Measurements from ENCODE around the gene TVP23B. TPM values are rescaled to one million over a fixed set of nuclear protein-coding genes. Genes with fewer than 3 reads are reported as not detected.
"Not testable (repeated sequence)": the region's sequence is repeated elsewhere in the genome, so short reads cannot be mapped to it uniquely, and the experiment has no call there.

Gene TVP23B
- total RNA-seq, 2 donors from 2014 or later: 41.0 to 68.1 TPM

DNA sequence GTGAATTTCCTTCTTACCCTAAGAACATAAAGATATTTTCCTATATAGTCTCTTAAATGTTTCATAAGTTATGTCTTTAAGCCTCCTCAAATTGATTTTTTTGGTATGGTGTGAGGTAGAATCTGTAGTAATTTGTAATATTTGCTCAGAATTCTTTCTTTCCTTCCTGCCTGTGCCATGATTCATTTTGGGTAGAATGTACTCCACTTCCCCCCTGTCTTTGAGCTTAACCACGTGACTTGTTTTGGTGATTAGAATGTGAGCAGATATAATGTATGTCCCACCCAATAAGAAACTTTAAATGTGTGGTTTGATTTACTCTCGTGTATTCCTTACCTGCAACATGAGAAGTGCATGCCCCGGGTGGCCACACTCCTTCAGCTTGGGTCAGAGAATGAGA lies 40.4 kb downstream of the TVP23B start:
- not testable (repeated sequence) for DNase-seq (ENCODE audit: low spot score); H3K4me3 Mint-ChIP-seq; H3K27ac Mint-ChIP-seq; H3K36me3 Mint-ChIP-seq; H3K9me3 Mint-ChIP-seq; ATAC-seq
- Mint-ChIP-seq H3K27me3 (peaks cover 18 to 19% of the 10 kb centered on the region in 2 donors), H3K4me1 (ENCODE audit: low read depth in 2 of 2) (peaks cover 4 to 13% of the 10 kb centered on the region in 2 donors)

DNA sequence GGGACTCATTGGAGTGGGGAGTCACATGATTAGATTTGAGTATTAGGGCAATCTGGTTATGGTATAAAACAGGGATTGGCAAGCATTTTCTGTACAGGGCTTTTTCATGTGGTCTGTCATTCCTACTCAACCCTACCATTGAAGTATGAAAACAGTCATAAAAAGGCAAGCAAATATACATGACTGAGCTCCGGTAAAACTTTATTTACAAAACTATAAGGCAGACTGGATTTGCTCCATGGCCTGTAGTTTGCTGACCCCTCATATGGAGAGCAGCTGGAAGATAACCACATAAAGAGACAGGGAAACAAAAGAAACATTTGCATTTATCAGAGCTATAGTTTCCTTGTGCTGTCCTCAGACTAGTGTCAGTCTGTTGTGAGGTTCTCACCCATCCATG lies 46.6 kb downstream of the TVP23B start:
- H3K27me3 Mint-ChIP-seq; H3K9me3 Mint-ChIP-seq; H3K4me3 Mint-ChIP-seq; H3K27ac Mint-ChIP-seq; H3K36me3 Mint-ChIP-seq; ATAC-seq; DNase-seq (ENCODE audit: low spot score); H3K4me1 Mint-ChIP-seq (ENCODE audit: low read depth in 2 of 2): not testable (repeated sequence)

DNA sequence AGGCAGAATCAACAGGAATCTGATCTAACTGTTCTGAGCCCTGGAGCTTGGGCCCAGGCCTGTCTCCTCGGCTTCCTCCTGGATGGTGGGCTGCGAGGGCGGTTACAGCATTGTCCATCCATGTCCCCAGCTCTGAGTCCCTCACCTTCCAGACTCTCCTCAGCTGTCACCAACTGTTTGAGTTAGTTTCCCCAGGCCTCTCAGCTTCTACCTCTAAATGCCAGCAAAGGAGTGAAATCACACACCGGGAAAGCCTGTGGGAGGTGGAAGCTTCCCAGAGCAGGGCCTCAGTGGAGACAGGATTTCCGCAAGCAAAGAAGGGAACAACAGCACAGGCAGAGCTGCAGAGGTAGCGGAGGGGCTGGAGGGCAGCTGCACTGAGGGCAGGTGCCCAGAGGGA lies 67.5 kb downstream of the TVP23B start:
- DNase-seq (ENCODE audit: low spot score): no peak
- Mint-ChIP-seq H3K36me3 (no peaks in the 10 kb centered on the region), H3K4me1 (ENCODE audit: low read depth in 2 of 2) (peaks cover 0 to 3% of the 10 kb centered on the region in 2 donors), H3K27me3 (peaks cover 0 to 4% of the 10 kb centered on the region in 2 donors), H3K4me3 (no peak overlapping the region), H3K27ac (peak overlapping the region in 1 of 2 donors; percentile 56), H3K9me3 (no peaks in the 10 kb centered on the region)
- no peak for ATAC-seq

DNA sequence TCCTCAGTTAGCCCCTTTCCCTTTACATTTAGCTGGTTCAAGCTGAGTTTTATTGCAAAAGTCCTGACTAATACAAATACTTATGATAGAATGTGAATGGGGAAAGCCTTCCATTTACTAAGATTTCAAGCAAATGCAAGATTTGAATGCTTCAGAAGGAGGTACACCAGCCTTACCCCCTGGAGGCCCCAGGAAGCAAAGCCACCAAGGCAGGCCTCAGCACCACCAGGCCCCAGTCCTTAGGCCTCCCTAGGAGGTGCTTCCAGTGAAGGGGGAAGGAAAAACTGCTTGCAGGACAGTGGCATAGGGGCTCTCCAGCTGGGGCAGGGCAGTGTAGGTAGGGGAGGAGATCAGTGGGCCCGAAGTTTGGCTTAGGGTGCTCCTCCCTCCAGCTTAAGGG lies 69.7 kb downstream of the TVP23B start:
- Mint-ChIP-seq H3K27ac (peak overlapping the region; percentile 28 to 64), H3K36me3 (no peaks in the 10 kb centered on the region), H3K4me3 (no peak overlapping the region), H3K9me3 (no peaks in the 10 kb centered on the region), H3K27me3 (no peaks in the 10 kb centered on the region), H3K4me1 (ENCODE audit: low read depth in 2 of 2) (peaks cover 7 to 9% of the 10 kb centered on the region in 2 donors)
- ATAC-seq (peak; percentile 42 to 53), DNase-seq (ENCODE audit: low spot score) (no peak)

DNA sequence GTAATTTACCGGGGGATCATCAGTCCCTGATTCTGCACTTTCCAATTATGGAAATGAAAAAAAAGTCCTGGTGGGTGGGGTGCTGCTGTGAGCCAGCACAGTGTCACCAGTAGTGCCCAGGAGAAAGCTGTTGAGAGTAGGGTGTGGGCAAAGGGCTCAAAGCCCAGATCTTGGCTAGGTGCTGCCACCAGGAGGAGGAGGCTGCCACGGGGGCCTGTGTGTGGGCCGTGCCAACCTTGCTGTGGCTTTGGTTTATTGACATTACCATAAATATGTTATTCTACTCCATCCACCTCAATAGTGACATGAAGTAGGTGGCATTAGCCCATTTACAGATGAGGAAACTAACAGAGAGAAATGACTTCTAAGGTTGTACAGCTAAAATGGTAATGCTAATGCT lies 70.2 kb downstream of the TVP23B start:
- peaks cover 12 to 15% of the 10 kb centered on the region in 2 donors for H3K4me1 Mint-ChIP-seq (ENCODE audit: low read depth in 2 of 2)
- ATAC-seq: no peak
- no peak overlapping the region for H3K4me3 Mint-ChIP-seq
- H3K9me3 Mint-ChIP-seq: no peaks in the 10 kb centered on the region
- no peaks in the 10 kb centered on the region for H3K36me3 Mint-ChIP-seq
- H3K27me3 Mint-ChIP-seq: no peaks in the 10 kb centered on the region
- H3K27ac Mint-ChIP-seq: peak overlapping the region in 1 of 2 donors; percentile 28
- DNase-seq (ENCODE audit: low spot score): no peak

DNA sequence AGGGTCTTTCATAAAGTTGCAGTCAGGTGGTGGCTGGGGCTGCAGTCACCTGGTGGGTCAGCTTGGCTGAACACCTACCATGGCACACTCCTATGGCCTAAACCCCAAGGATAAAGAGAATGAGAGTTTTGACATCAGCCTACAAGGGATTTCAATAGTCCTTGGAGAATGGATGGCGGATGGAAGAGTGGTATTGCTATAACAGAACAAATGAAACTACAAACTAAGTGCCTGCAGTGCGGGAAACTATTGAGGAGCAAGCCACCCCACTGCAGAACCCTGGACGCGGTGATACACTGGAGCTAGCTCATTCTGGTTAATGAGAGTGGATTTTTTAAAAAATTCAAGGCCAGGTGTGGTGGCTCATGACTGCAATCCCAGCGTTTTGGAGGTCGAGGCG lies 74.0 kb downstream of the TVP23B start:
- H3K36me3 Mint-ChIP-seq: peaks cover 4% of the 10 kb centered on the region
- peak overlapping the region; percentile 92 for H3K4me3 Mint-ChIP-seq
- H3K27me3 Mint-ChIP-seq: no peaks in the 10 kb centered on the region
- peak overlapping the region; percentile 75 to 93 for H3K27ac Mint-ChIP-seq
- DNase-seq (ENCODE audit: low spot score) (no peak), ATAC-seq (no peak)
- H3K9me3 Mint-ChIP-seq: no peaks in the 10 kb centered on the region
- peaks cover 23 to 32% of the 10 kb centered on the region in 2 donors for H3K4me1 Mint-ChIP-seq (ENCODE audit: low read depth in 2 of 2)

DNA sequence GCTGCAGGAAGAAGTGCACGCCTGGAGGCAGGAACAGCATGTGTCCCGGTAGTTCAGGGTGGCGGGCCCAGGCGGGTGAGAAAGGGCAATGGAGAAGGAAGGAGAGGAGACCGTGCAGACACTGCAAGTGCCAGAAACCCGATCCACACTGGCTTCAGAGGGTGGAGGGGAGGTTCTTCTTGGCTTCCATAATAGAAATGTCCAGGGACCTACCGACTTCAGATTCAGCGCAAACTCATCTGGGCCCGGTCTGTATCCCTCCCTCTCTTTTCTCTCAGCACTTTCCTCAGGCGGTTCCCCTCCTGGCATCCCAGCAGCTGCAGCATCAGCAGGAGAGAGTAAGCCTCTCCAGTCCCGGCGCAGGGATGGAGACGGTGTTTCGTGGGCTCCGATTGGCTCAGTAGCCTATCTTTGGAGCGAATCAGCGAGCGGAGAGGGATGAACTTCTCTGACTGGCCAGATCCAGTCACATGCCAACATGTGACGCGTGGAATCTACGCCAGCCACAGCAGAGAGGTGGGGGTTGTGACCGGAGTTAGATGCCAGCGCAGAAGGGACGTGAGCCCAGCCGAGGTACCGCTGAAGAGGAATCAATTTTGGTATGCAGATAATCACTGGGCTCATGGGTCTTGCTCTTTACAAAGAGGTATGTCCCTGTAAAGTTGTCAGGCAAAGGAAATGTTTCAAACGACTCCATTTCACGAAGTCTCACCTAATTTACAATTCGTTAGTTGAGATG lies 75.0 kb downstream of the TVP23B start:
- DNase-seq (ENCODE audit: low spot score): peak; percentile 92

More for the DNA sequence above, 75.0 kb downstream of the TVP23B start:
- peaks cover 34 to 43% of the 10 kb centered on the region in 2 donors for H3K4me1 Mint-ChIP-seq (ENCODE audit: low read depth in 2 of 2)
- peaks cover 4% of the 10 kb centered on the region for H3K36me3 Mint-ChIP-seq
- peak; percentile 87 to 91 for ATAC-seq
- peak overlapping the region; percentile 92 for H3K4me3 Mint-ChIP-seq
- no peaks in the 10 kb centered on the region for H3K27me3 Mint-ChIP-seq
- no peaks in the 10 kb centered on the region for H3K9me3 Mint-ChIP-seq
- H3K27ac Mint-ChIP-seq: peak overlapping the region; percentile 75 to 93

Other genes starting within 250 kb of the TVP23B start
- not detected for gene TBC1D28, start 136.8 kb upstream of the TVP23B start, total RNA-seq
- 1 to 10 TPM; 3.8 to 9.6 TPM for gene FOXO3B, start 98.9 kb upstream of the TVP23B start, total RNA-seq
- not detected for gene FBXW10, start 37.1 kb upstream of the TVP23B start, total RNA-seq
- 100 to 1,000 TPM in 1 of 2 donors, 10 to 100 TPM in 1; 93.1 to 112 TPM for gene PRPSAP2, start 76.9 kb downstream of the TVP23B start, total RNA-seq
- gene SLC5A10, start 171.0 kb downstream of the TVP23B start, total RNA-seq: not detected
- 1 to 10 TPM; 1.4 to 2.6 TPM for gene FAM83G, start 223.6 kb downstream of the TVP23B start, total RNA-seq